Amygdala (tissue), 56 donors: Measurements from ENCODE around the gene TNRC6C.
"Not testable (repeated sequence)": the region's sequence is repeated elsewhere in the genome, so short reads cannot be mapped to it uniquely, and the experiment has no call there.

Experiments used
- DNase-seq, 56 donors: peaks; one replicate each; lab custom pipeline; 2025; lab: John Stamatoyannopoulos, UW

Gene TNRC6C

DNA sequence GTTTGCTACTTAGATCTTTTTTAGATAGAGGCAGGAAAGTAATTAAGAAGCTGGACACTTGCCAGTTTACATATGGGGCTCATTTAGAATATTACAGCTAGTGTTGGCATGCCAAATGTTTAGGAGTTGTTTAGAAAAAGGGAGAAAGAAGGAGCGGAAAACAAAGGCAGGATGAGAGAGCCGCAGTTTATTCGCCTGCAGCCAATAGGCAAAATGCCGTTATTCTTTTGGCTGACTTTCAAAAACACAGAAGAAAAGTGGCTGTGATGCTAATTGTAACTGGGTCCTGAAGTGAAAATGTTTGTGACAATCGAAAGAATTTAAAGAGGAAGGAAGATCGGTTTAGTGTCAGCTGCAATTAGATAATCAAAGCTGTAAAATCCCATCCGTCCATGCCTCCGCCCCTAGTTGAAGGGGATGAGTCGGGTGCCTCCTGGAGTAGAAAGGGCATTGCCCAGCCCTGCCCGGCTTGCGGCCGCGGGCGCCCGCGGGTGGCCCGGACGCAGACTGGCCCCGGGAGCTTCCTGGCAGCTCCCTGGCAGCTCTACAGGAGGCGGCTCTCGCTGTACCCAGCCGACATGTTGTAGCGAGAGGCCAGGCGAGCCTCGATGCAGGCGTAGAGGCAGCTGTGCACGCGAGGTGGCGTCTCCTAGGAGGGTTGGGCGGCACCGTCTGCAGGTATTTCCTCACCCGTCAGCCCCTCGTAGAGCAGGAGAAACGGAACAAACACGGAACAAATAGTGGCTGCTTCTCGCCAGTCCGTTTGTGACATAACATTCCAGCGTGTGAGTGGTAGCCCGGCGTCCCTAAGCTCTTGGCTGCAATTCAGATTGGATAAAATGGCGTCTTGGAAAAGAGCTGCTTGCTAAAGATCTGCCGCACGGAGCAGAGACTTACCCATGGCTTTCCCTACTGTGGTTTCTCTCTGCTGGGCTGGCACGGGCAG lies 82.2 kb downstream of the TNRC6C start:
- DNase-seq, result peak in 55 of 56 donors; percentile 41 to 90 (median 69)

DNA sequence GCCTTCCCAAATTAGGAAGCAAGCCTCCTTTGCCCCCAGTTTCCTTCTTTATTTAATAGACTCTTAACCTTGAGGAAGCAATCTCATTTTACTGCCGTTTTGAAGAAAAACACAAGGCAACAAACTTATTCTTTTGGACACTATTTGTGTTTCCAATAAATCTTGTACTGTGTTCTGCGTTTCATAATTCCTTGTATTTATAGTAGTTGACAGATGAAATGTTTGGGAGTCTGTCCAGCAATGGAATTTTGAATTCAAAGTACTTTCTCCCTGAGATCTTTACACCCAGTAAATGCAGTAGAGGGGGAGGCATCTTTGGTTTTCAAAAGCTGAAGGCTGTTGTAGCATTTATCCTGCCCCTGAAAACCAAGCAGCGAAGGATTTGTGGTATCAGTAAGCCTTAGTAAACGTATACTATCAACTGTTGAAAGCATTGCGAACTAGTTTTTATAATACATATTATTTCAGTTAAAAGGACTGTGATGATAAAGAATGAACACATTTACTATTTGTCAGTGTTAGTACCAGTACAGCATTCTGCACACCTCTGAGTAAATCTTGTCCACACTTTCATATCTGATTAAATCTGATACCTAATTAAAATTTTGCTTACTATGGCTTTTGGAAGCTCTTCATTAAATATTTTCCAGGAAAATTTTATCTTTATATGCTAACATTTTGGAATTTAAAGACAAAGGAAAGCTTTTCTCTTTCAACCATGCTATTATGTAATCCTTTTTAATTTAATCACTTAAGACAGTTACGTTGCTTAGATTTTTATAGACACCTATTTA lies 83.1 kb downstream of the TNRC6C start:
- DNase-seq, result no peak

DNA sequence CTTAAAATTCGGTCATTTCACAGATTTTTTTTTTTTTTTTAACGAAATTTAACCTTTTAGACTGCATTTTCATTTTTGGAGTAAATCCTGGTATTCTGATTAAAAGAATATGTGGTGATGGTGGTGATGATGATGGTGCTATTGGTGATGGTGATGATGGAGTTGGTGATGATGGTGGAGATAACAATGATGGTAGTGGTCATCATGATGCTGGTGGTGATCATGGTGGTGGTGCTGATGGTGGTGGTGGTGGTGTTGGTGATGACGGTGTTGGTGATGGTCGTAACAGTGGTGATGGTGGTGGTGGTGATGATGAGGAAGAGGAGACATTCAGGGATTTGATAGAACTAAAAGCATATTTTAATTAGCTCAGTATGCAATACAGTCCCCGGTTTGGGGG lies 84.0 kb downstream of the TNRC6C start:
- DNase-seq, result no peak

DNA sequence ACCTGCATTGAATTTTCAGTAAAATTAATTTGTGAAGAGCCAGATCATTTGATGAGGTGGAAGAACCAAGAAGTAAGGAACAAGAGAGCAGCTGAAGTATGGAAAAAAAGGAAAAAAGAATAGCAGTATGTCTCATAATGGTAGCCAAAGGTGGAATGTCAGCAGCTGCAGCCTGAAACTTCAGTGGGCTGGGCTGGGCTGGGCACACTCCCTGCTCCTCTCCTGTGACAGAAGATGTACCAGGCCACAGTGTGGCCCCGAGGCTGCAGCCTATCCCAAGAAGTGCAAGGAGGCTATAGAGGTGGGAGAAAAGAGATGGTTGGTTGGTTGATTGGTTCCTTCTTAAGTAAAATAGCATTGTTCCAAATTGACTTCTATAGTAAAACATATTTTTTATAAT lies 84.5 kb downstream of the TNRC6C start:
- DNase-seq, result no peak

DNA sequence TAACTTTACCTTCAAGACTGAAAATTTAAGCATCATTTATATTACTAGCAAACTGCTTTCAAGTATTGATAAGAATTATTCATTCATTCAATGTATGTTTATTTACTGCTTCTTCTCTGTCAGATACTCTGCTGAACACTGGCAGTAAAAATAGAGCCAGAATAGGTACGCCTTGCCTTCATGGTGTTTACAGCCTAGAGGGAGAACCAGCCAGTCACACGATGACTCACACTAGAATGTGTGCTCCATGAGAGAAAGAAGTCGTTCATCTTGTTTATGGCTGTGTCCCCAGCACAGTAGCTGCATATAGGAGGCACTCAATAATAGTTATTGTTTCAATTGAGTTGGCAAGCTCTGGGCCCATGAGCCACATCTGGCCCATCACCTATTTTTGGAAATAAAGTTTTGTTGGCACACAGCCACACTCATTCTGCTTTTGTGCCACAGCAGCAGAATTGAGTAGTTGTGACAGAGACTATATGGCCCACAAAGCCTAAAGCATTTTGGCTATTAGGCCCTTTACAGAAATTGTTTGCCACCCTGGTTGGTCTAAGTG lies 85.9 kb downstream of the TNRC6C start:
- peak in 2 of 56 donors; percentile 19 to 58 for DNase-seq

DNA sequence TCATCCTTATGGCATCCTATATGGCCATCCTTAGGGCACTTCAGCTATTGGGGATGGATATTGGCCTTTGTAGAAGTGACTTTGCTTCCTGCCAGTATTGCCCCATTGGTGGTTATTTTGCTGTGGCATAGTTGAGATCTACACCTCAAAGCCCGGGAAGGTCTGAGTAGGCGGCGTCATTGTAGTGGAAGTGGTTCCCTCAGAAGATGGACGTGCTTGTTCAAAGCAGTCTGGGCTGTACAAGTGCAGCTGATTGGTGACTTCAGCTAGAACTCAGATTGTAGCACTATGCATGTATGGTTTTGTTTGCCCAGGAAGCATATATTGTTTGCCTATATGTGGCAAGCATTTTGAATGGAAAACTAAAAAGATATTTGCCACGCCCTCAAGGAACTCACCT lies 86.8 kb downstream of the TNRC6C start:
- DNase-seq, result no peak

DNA sequence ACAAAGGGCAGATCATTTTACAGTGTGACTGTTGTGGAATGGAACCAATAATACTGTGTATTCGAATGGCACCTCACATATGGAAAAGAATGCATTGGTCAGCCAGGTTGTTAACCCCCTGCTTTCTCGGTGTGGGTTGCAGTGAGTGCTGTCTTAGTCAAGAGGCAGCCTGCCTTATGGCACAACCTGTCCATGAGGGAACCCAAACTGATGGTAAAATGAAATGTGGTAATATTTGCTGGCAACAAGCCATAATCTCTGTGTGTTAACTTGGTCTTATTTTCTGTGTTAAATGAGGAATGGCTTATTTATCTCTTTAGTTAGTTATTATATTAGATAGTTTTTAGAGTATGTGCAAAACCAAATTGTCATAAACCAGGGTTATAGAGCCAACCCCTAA lies 88.4 kb downstream of the TNRC6C start:
- DNase-seq, result no peak

DNA sequence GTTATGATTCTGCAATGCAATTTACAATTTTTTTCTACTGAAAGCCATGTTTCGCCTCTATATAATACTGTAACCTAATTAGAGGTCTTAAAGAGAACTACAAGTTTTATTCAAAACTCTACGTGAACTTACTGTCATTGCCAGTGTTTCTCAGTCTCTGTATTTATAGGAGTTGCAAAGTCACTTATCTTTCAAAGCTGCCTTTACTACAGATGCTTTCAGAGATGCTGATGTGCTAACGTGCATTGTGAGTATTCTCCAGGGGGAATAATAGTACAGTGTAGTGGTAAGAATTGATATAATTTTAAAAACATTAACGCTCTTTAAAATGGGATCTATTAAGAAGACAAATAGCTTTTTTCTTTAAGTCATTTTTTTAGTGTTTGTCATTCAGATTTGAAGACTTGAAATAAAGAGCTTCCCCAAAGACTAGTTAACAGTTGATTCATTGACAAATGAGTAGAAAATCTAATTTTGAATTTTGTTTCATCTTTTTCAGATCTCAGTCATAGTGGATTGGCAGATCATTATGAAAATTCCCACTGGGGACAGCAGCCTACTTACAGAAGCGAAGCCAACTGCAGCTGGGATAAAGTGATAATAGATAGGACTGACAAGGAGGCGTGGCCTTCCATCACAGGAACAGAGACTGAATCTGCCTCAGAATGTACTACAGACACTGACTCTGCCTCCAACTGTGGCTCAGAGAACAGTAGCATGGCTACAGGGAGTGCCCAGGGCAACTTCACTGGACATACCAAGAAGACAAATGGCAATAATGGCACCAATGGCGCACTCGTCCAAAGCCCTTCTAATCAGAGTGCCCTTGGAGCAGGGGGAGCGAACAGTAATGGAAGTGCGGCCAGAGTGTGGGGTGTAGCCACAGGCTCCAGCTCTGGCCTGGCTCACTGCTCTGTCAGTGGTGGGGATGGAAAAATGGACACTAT lies 90.1 kb downstream of the TNRC6C start:
- no peak for DNase-seq

DNA sequence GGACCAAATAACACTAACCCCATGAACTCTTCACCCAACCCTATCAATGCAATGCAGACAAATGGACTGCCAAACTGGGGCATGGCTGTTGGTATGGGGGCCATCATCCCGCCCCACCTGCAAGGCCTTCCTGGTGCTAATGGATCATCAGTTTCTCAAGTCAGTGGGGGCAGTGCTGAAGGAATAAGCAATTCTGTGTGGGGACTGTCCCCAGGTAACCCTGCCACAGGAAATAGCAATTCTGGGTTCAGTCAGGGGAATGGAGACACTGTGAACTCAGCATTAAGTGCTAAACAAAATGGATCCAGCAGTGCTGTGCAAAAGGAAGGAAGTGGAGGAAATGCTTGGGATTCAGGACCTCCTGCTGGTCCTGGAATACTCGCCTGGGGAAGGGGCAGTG lies 91.1 kb downstream of the TNRC6C start:
- DNase-seq, result no peak

DNA sequence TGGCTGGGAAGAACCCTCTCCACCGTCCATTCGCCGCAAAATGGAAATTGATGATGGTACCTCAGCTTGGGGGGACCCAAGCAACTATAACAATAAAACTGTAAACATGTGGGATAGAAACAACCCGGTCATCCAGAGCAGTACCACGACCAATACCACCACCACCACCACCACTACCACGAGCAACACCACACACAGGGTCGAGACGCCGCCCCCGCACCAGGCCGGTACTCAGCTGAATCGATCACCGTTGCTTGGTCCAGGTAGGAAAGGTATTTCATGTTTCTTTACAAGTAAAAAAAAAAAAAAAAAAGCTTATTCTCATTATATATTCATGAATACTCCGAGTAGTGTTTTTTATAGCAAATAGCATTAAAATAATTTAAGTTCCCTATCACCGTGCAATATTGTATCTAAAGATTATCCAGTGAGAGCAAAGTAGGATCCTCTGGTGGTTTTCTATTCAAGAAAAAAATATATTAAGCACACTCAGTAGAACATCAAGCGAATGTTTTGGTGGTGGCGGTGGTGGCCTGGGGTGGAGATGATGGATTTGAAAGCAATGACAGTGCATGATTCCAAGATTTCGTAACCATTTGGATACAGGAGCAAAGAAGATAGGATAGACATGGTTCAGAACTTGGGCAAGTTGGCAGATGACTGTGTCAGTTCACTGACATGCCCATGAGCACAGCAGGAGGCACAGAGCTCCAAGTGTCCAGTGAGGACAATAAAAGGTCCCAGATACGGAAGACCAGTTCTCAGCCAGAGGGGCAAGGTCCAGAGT lies 92.9 kb downstream of the TNRC6C start:
- DNase-seq, result no peak

DNA sequence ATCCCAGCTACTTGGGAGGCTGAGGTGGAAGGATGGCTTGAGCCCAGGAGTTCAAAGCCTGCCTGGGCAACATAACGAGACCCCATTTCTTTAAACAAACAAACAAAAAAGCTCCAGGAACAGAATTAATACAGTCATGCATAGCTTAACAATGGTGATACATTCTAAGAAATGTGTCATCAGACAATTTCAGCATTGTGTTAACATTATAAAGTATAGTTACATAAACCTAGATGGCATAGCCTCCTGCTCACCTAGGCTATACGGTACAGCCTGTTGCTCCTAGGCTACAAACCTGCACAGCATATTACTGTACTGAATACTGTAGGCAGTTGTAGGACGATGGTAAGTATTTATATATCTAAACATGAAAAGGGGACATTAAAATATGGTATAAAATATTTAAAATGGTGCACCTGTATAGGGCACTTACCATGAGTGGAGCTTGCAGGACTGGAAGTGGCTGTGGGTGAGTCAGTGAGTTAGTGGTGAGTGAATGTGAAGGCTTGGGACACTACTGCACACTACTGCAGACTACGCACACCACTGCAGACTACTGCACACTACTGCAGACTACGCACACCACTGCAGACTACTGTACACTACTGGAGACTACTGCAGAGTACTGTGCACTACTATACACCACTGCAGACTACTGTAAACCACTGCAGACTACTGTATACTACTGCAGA lies 95.4 kb downstream of the TNRC6C start:
- DNase-seq, result no peak

DNA sequence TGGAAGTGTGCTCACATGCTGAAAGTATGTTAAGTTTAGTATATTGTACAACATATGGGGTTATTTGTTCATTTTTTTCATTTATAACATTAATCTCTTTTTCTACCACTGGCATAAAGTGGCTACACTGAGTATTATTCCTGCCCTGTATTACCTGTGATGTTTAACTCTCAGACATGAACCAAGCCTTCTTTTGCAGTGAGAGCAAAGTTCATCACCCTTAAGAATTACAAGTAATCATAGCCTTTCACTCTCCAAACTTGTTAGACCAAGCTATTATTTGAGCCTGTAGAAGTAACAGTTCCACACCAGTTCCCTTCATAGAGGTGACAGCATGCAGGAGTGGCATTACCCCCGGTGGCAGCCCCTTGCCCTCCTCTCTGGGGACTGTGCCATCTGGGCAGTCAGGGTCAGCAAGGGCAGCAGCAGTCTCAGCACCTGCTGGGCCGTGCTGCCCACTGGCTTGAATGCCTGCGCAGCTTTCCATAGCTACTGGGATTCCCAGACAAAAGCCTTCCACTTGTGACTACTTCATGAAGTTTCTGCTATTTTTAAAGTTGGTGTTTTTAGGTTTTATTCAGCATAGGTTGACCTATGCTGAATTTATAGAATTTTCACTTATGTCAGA lies 98.7 kb downstream of the TNRC6C start:
- no peak for DNase-seq

DNA sequence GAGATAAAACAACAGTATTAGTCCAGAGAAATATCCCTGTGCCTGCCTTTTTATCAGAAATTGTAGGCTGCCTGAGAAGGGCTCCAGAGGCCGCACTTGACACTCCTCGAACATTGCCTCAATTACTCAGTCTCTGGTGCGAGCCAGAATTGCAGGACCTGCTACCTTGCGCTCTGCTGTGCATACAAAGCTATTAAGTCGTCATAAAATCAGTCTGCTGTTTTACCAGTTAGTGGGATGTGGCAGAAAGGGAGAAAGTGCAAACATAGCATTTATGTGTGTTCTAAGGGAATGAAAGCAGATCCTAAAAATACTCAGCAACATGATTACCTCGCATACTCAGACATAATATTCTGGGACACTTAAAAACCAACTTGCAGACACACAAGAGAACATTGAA lies 99.5 kb downstream of the TNRC6C start:
- DNase-seq, result no peak

DNA sequence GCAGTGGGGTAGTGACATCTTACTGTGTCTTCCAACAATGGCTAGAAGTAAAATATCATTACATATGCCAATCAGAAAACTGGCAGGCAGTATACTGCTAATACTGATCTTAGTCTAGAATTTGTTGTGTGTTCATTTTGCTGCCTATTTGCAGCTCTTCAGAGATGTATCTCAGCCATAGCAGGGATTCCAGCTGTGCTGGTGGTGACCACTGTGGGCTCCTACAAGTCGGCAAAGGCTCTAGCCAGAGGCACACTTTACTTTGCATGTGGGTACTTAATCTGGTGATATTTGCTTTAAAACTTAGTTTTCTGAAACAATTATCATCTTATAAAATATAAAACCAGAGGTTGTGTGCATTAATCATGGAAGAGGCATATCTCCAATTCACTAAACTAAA lies 100.1 kb downstream of the TNRC6C start:
- DNase-seq, result no peak

DNA sequence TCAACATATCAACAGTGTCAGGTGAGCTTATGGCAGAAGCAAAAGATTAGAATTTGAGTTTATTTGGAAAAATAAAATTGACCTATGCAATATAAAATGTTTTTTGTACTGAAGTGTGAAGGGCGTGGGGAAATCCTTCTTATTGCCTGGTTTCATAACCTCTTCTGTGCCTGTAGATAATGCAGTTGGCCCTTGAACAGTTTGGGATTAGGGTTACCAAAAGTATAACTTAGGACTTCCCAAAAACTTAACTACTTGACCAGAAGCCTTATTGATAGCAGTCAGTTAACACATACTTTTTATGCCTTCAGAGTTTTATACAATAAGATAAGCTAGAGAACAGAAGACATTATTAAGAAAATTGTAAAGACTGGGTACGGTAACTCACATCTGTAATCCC lies 104.1 kb downstream of the TNRC6C start:
- DNase-seq, result no peak

DNA sequence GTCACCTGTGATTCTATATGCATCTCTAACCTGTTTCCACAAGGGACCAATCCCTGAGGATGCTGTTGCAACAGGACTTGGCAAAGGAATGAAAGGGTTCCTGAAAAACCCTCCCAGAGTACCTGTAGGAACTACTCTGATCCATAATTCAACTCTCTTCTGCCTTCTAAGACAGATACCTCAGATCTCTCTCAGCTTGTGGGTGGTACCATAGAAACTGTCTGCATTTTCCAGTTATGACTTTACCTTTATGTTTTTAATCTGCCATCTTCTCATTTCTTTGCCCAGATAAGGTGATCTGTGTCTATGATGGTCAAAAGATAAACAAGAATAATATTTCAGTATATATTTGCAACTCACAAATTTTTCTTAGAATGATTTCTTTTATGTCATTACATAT lies 105.0 kb downstream of the TNRC6C start:
- DNase-seq, result no peak

DNA sequence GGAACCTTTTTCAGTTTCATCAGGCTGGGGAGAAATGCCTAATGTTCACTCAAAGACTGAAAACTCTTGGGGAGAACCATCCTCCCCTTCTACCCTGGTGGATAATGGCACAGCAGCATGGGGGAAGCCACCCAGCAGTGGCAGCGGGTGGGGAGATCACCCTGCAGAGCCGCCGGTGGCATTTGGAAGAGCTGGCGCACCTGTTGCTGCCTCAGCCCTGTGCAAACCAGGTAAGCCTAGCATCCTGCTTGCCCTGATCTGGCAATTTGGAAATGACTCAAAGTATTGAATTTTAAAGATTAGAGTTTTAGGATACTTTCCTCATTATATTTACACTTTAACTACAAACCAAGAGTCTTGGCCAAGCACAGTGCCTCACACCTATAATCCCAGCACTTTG lies 106.2 kb downstream of the TNRC6C start:
- DNase-seq, result no peak

DNA sequence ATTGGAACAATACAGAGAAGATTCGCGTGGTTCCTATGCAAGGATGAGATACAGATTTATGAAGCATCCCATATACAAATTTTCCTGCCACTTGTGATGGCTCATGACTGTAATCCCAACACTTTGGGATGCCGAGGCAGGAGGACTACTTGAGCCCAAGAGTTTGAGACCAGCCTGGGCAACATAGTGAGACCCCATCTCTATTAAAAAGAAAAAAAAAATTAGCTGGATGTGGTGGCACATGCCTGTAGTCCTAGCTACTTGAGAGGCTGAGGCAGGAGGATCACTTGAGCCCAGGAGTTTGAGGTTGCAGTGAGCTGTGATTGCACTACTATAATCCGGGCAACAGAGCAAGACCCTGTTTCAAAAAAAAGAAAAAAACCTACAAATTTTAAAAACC lies 108.5 kb downstream of the TNRC6C start:
- not testable (repeated sequence) for DNase-seq
